Measurements from ENCODE around the gene DOP1B.
"Not testable (repeated sequence)": the region's sequence is repeated elsewhere in the genome, so short reads cannot be mapped to it uniquely, and the experiment has no call there.

The DOP1B gene

DNA sequence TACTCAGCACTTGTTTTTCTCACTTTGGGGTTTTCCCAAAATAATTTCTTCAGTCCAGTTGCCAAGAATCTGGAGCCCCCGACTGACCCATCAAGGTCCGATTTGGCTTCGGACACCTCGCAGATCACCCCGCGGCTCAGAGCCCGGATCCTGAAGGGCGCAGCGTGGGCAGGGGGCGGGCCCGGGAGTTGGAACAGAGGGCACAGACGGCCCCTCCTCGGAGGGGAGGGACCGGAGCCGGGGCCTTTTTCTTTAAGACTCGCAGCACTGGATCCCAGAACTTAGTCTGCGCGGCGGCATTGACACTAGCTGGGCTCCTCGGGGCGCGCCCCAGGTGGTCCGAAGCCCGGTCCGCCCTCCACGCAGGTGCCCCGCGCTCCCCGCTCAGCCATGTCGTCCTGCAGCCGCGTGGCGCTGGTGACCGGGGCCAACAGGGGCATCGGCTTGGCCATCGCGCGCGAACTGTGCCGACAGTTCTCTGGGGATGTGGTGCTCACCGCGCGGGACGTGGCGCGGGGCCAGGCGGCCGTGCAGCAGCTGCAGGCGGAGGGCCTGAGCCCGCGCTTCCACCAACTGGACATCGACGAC is 21.7 kb upstream of the DOP1B start, which contains the start of gene CBR3:
TSS of gene CBR3 (plus strand) at position 277 of the 588 bp plus-strand sequence. CDS start at position 391, 114 bp downstream.
- peak; percentile 37 for DNase-seq (ENCODE audit: low read depth)

DNA sequence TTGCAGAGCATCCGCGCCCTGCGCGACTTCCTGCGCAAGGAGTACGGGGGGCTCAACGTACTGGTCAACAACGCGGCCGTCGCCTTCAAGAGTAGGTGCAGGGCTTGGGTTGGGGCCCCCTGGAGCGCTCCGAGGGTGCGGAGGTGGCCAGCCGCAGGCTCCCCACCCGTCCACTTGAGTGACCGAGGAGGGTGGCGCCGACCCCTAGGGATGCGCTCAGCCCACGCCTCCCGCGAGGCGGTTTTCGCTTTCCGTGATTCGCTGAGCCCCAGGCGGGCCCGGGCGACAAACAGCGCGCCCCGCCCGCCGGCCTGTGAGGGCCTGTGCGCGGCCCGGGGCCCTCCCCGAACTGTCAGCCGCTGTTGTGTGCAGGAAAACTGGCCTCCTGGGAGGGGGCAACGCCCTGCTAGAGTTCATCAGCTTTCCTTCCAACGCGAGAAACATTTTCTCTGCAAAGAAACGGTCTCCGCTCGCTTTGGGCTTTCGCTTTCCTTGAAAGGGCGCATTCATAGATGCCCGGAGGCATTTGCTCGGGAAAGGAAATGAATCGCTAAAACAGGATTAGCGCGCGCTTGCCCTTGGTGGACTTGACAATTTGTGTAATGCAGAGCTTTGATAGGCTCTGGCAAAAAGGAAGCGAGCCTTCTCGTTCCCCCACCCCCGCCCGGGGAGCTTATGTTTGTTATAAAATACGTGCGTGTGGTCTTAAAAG is 21.1 kb upstream of the DOP1B start:
- DNase-seq (ENCODE audit: low read depth): peak; percentile 20

DNA sequence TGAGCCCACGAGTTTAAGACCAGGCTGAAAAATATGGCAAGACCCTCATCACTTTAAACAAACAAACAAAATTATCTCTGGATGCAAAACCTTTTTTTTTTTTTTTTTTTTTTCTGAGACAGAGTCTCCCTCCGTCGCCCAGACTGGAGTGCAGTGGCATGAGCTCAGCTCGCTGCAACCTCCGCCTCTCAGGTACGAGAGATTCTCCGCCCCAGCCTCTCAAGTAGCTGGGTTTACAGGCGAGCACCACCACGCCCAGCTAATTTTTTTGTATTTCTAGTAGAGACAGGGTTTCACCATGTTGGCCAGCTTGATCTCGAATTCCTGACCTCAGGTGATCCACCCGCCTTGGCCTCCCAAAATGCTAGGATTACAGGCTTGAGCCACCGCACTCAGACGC is 16.8 kb upstream of the DOP1B start:
- not testable (repeated sequence) for DNase-seq (ENCODE audit: low read depth)

DNA sequence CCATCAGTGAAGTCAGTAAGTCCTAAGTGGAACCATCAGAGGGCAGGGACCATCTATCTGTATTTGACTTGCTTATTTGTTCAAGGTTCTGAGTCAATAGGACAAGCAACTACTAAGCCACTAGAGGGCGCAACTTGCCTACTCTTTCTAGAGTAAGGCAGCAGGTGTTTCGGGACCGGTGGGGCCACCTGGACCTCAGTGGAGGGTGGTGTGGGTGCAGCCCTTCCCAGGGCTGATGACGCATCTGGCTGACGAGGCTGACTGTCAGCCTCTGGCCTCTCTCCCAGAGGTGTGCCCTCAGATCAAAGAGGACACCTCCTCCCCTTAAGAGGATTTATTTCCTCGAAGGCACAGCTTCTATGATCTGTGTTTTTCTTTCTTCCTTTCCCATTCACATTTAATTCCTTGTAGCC is 15.1 kb upstream of the DOP1B start:
- peak; percentile 85 for DNase-seq (ENCODE audit: low read depth)

DNA sequence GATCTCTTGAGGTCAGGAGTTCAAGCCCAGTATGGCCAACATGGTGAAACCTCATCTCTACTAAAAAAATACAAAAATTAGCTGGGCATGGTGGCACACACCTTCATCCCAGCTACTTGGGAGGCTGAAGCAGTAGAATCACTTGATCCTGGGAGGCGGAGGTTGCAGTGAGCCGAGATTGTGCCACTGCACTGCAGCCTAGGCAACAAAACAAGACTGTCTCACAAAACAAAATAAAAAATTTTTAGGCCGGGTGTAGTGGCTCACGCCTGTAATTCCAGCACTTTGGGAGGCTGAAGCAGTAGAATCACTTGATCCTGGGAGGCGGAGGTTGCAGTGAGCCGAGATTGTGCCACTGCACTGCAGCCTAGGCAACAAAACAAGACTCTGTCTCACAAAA is 12.4 kb upstream of the DOP1B start:
- DNase-seq (ENCODE audit: low read depth): not testable (repeated sequence)

DNA sequence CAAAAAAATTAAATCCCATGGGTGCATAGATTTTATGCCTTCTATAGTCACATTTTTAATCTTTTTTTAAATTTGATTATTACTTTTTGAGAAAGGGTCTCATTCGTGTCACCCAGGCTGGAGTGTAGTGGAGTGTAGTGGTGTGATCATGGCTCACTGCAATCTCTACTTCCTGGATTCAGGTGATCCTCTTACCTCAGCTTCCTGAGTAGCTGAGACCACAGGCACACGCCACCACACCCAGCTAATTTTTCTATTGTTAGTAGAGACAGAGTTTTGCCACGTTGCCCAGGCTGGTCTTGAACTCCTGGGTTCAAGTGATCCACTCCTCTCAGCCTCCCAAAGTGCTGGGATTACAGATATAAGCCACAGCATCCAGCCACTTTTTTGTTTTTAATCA is 11.4 kb upstream of the DOP1B start:
- no peak for DNase-seq (ENCODE audit: low read depth)

DNA sequence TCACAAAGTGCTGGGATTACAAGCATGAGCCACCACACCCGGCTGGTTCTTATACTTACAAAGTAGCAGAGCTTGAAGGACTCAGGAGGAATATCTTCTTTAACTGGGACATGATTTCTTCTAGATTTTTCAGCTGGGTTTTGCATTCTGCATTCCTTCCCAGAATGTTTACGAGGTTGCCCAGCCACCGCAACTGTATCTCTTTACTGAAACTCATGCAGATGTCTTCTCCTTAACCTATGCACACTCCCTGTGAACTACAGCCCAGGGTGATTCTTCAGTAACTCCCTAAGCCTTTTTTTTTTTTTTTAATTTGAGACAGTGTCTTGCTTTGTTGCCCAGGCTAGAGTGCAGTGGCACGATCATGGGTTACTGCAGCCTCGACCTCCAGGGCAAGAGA is 8.7 kb upstream of the DOP1B start:
- DNase-seq (ENCODE audit: low read depth): no peak

DNA sequence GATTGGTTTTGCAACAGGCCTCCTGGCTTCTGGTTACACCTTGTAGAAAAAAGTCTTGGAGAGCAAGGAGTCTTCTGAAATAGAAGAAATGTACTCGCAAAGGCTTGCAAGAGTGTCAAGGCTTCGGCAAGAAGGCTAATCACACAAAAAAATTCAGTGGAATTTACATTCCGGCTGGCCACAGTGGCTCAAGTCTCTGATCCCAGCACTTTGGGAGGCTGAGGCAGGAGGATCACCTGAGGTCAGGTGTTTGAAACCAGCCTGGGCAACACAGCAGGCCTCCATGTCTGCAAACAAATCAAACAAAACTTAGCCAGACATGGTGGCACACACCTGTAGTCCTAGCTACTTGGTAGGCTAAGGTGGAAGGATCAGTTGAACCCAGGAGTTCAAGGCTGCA is 7.7 kb upstream of the DOP1B start:
- no peak for DNase-seq (ENCODE audit: low read depth)

DNA sequence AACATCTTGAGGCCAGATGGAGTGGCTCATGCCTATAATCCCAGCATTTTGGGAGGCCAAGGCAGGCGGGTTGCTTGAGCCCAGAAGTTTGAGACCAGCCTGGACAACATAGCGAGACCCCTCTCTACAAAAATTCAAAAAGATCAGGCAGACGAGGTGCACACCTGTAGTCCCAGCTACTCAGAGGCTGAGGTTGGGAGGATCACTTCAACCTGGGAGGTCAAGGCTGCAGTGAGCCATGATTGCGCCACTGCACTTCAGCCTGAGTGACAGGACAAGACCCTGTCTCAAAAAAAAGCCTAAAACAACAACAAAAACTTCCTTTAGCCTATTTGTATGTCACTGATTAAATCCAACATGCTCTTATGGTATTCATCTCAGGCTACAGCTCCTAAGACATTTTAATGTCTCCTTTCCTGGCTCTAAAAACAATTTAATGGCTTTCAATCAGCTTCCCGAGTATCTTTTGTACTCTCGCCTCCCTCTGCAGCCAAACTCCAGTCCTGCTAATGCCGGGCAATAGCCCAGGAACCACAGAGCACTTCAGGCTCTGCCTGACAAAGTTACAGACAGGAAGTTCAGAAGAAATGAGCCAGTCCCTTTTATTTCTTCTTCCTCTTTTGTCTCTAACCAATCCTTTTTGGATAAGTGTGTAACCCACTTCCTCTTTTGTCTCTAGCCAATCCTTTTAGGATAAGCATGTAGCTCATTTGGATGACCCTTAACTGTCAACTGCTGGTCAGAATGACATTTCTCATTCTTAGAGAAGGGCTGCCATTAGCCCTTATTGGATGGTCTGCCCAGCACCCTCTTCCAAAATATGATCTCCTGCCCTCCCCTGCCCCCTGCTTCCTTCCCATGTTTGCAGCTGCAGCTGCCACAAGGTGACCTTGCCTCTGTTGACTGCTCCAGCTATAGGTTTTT is 6.6 kb upstream of the DOP1B start:
- no peak for DNase-seq (ENCODE audit: low read depth)

DNA sequence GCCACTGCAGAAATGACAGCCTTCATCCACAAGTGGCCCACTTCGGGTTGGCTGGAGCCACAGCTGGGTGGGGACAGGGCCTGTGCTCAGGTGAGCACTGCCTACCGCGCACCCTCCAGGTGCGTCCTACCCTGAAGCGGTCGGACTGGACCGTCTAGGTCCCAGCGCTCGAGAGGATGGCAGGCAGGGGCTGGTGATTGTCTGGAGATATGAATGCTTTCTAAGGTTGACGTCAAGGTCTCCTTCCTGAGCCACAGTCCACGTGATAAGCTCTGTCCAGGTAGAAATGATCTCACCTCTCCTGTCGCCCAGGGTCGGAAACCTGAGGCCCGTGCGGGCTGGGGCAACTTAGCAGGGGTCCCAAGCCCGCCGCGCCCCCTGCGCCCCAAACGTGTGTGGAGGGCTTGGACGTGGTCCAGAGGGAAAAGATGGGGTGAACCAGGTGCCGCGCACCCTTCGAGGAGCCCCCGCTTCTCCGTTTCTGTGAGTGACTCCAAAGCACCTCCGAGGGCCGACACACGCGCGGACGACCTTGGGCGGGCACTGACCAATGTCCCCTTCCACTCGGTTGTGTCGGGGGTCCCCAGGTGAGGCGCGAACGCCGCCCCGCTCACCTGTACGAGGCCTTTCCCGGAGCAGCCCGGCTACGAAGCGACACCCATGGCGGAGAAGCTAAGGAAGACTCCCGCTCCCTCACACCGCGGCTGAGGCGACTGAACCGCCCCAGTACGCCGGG is 853 bp upstream of the DOP1B start:
- DNase-seq (ENCODE audit: low read depth): no peak

DNA sequence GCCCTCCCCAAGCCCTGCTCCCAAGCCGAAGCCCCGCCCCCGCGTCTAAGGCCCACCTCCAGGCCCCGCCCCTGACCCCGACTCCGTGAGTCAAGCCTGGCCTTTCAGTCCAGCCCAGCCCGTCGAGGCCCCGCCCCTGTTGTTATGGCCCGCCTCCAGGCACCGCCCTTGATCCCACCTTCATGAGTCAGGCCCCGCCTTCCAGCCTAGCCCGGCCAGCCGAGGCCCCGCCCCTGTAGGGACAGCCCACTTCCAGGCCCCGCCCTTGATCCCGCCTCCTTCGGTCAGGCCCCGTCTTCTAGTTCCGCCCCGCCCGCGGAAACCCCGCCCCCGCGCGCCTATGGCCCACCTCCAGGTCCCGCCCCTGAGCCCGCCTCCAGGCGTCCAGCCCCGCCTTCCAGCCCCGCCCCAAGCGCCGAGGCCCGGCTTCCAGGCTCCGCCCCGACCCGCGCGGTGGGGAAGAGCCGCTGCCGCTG is 247 bp upstream of the DOP1B start:
- peak; percentile 100 for DNase-seq (ENCODE audit: low read depth)

DNA sequence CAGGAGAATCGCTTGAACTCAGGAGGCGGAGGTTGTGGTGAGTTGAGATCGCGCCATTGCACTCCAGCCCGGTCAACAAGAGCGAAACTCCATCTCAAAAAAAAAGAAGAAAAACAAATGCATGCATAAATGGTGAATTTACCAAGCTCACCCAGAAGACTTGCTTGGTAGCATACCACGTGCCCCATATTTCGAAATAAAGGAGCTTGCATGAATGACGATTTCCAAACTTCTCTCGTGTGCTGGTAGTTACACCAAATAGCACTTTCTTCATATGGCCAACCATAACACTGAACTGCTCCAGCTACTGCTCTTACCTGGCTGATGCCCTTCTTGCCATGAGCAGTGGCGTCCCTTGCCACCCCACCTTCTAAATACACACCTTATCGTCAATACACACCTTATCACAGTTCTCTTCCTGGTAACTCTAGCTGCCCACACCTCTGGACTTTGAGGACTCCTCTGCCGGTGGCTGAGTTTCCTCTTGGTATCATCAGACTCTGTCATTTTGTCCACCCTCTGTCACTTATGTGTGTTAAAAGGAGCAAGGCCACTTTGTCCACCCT is 2.8 kb downstream of the DOP1B start:
- no peak for DNase-seq (ENCODE audit: low read depth)

DNA sequence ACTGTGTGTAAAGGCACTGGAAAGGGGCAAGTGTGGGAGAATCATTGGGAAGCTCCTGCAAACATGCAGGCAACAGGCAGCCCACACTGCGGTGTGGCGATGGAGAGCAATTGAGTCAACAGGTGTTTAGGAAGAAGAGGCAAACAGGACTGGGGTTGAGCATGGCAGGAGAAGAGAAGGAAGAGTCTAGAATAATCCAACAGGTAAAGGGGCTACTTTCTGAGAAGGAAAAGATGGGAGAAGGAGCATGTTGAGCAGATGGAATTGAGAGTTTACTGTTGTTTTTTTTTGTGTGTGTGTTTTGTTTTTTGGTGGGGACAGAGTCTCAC is 4.2 kb downstream of the DOP1B start:
- no peak for DNase-seq (ENCODE audit: low read depth)

DNA sequence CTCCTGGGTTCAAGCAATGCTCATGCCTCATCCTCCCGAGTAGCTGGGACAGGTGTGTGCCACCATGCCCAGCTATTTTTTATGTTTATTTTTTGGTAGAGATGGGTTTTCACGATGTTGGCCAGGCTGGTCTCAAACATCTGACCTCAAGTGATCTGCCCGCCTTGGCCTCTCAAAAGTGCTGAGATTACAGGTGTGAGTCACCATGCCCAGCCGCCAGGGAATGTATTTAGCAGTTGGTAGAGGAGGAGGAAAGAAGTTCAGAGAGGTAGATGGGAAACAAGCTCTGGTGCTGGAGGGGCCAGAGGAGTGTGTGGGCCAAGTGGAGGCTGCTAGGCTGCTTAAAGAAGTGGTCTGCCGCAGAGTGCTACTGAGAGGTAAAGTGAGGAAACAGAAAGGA is 6.0 kb downstream of the DOP1B start:
- DNase-seq (ENCODE audit: low read depth): no peak

DNA sequence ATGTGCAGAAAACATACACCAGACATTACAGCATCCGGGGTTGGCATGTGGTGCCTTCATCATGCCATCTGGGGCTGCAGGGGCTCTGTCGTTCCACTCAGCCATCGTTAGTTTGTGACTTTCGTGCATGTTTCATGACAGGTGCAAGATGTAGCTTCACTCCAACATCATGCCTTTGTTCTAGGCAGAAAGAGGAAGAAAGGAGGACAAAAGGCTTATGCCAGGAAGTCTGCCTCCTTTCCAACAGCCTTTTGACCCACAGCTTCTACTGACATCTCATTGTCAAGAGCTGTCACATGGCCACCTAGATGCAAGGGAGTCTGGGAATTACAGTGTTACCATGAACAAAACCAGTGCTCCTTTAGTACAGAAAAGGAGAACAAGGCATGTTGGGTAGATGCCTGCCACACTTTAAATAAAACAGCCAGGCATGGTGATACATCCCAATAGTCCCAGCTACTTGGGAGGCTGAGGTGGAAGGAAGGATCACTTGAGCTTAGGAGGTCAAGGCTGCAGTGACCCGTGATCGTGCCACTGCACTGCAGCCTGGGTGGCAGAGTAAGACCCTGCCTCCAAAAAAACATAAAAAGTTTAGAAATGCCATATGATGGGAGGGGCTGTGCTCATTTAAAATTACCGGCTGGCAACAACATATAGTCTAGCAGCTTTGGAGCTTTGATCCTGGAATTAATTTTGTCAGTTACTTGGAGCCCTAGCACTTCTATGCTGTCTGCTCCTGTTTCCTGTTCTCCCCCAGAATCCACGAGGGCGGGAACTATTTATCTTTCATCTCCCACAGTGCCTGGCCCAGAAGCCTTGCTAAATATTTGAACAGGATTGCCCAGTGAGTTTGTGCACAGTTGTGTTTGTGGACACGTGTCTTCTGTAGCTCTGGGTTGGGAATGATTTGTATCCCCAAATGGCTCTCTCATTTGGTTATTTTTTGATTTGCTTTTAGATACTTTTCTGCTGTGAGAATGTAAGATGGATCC is 7.4 kb downstream of the DOP1B start:
- no peak for DNase-seq (ENCODE audit: low read depth)

DNA sequence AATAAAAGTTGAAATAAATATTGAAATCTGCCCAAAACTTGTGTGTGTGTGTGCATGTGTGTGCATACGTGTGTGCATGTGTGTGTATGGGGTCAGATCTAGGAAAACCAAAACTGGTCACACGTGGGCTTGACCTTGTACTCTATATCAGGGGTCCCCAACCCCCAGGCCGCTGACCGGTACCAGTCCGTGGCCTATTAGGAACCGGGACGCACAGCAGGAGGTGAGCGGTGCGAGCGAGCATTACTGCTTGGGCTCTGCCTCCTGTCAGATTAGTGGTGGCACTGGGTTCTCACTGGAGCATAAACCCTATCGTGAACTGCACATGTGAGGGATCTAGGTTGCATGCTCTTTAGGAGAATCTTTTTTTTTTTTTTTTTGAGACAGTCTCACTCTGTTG is 8.7 kb downstream of the DOP1B start:
- no peak for DNase-seq (ENCODE audit: low read depth)

DNA sequence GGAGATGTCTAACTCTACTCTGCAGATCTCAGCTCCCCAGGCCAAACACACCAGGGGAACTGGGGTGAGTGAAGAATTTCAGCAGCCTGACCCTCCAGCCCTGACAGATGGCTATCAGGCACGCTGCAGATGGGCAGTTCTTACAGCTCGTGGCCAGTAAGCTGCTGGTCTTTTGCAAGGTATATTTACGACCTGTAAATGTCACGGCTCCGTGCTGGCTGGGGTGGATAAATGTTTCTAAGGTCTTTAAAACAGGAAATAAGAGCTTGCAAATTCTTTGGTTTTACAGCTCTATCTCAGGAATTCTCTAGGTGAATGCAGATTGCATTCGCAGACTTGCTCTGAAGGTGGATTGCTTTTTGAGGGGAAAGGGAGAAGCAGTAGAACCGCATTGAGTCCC is 10.1 kb downstream of the DOP1B start:
- DNase-seq (ENCODE audit: low read depth): no peak

DNA sequence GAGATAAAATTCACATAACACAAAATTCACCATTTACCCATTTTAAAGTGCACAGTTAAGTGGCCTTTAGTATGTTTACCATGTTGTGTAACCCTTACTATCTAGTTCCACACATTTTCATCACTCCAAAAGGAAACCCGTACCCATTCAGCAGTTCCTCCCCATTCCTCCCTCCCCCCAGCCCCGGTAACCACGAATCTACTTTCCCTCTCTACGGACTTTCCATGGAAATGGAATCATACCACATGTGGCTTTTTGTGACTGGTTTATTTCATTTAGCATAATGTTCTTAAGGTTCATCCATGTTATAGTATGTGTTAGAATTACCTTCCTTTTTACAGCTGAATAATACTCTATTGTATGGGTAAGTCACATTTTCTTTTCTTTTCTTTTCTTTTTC is 10.9 kb downstream of the DOP1B start:
- no peak for DNase-seq (ENCODE audit: low read depth)

DNA sequence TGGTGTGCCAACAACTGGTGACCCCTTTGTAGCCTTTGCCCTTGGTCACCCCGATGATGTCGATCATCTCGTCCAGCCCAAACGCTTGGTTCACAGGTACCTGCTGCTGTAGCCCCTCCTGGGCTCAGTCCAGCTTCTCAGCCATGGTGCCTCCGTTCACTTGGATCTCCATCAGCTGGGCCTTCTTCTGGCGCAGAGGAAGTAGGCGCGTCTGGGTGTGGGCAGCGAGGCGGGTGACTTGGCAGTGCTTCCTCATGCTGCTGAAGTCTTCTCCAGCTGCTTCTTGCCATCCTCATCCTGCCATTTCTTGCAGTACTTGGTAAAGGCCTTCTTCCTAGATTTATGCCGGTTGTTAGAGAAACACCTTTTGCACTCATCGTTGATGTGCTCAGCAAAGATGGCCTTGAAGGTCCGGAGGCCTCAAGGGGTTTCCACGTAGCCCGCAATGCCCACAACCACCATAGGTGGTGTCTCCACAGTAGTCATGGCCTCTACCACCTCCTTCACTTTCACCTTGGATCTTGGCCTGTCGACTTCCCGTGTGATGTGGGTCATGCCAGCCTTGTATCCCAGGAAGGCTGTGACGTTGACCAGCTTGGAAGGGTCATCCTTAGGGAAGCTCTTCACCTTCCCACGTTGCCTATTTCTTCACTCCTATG is 13.0 kb downstream of the DOP1B start:
- no peak for DNase-seq (ENCODE audit: low read depth)

DNA sequence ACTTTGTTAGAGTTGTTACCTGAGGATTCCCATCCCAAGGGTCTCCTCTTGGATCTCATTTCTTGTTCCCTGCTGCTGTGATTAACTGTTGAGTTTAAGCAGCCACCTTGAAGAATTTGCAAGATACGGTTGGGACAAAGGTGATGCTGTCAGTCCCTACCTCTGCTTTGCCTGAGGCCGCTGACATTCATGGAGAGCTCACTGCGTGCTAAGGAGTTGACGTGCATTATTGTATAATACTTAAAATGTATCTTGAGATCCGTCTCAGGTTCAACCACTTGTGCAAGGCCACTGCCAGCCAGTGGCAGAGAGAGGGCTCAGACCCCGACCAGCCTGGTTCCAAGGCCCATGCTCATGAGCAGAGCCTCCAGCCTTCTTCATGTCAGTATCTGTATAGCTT is 14.2 kb downstream of the DOP1B start:
- no peak for DNase-seq (ENCODE audit: low read depth)

All from T follicular helper cell (primary cell).